Retinal pigment epithelial cell (primary cell): ENCODE data around the gene DNAJC8.

Experiments
- DNase-seq: peaks from one replicate; pipeline ENCODE4 v3.0.0-alpha.2; 2010; ENCODE audit warnings: low read depth
- H3K4me3 ChIP-seq: 2 replicates; pipeline ENCODE4 v1.5.1; 2011; ENCODE audit warnings: mild to moderate bottlenecking, low read length, control low read depth, moderate library complexity
- TF ChIP-seq, protein P1 (sequence below): conservative IDR thresholded peaks from 2 replicates; pipeline ENCODE4 v1.5.1; 2011; ENCODE audit warnings: low read depth, low read length, control low read depth, inconsistent platforms

DNAJC8 gene

DNA sequence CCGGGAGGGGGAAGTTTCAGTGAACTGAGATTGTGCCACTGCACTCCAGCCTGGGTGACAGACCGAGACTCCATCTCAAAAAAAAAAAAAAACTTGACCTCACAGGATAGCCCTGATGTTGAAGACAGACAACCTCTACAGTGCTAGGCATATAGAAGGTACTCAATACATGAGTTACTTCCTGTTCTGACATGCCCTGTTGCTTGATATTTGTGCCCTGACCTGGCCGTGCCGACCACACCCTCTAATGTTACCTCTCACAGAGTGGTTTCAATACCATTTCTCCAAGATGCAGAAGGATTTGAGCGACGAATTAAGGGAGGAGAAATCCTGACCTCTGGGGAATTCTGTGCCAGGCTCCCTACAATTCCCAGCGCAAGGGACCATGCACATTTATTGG is 61.6 kb downstream of the DNAJC8 start:
- TF ChIP-seq, protein P1, sequence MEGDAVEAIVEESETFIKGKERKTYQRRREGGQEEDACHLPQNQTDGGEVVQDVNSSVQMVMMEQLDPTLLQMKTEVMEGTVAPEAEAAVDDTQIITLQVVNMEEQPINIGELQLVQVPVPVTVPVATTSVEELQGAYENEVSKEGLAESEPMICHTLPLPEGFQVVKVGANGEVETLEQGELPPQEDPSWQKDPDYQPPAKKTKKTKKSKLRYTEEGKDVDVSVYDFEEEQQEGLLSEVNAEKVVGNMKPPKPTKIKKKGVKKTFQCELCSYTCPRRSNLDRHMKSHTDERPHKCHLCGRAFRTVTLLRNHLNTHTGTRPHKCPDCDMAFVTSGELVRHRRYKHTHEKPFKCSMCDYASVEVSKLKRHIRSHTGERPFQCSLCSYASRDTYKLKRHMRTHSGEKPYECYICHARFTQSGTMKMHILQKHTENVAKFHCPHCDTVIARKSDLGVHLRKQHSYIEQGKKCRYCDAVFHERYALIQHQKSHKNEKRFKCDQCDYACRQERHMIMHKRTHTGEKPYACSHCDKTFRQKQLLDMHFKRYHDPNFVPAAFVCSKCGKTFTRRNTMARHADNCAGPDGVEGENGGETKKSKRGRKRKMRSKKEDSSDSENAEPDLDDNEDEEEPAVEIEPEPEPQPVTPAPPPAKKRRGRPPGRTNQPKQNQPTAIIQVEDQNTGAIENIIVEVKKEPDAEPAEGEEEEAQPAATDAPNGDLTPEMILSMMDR: no peak
- no peak for DNase-seq
- no peak overlapping the region for H3K4me3 ChIP-seq

DNA sequence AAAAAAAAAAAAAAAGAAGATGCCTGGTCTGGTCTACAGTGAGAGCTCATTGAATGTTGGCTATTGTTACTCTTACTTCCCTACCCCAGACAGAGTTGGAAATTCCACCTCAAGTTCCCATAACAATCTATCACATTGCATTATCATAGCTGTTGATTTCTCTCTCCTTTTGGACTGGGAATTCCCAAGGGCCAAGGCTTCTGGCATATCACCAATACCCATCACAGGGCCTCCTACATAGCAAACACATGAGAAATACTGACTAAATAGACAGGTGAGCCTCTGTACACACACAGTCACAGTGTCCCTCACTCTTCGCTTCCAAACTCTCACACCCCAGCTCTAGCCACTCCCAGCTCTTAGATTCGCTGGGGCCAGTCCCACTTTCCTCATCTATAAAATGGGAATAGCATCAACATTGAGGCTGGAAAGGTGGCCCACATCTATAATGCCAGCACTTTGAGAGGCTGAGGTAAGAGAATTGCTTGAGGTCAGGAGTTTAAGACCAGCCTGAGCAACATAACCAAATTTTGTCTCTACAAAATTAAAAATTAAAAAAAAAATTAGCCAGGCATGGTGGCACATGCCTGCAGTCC is 62.7 kb downstream of the DNAJC8 start:
- no peak for DNase-seq
- TF ChIP-seq, protein P1: no peak
- H3K4me3 ChIP-seq: no peak overlapping the region

DNA sequence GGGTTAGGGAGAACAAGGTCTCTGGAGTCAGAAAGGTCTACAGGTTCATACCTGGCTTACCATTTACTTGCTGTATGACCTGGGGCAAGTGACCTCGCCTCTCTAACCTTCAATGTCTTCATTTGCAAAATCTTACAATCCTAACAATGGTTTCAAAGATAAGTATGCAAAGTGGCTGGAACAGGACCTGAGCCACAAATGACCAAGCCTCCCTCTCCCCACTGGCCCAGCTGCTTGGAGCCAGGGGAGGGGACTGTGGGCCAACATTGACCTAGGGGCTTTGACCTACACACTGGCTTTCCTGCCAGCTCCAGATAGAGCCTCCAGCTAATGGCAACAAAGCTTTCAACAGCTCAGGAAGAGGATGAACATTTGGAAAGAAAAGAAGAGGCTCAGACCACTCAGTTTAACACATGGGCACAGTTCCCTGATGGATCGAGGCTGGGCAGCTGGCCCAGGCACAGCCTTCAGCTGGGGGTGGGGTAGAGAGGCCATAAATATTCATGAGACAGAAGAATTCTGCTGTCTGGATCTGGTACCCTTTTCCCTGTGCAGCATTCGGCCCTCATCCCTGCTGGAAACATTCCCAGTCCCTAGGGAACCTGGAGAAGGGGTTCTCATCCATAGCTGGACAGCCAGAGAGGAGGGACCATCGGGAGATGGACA is 69.2 kb downstream of the DNAJC8 start:
- no peak for DNase-seq
- no peak overlapping the region for H3K4me3 ChIP-seq
- TF ChIP-seq, protein P1: no peak

DNA sequence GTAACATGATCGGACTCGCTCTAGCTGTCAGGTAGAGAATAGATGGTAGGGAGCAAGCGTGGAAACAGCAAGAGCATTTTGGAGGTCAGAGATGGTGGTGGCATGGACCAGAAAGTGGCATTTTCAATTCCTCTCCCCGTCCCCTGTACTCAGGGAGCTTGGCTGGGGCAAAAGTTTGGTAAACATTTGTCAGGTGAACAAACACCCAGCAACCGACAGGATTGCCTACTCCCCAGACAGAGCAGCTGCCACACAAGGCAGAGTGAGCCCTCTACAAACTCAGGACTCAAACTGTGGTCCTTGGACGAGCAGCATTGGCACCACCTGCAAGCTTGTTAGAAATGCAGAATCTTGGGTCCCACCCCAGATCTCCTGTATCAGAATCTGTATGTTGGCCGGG is 70.7 kb downstream of the DNAJC8 start:
- TF ChIP-seq, protein P1: no peak
- no peak overlapping the region for H3K4me3 ChIP-seq
- DNase-seq: no peak

DNA sequence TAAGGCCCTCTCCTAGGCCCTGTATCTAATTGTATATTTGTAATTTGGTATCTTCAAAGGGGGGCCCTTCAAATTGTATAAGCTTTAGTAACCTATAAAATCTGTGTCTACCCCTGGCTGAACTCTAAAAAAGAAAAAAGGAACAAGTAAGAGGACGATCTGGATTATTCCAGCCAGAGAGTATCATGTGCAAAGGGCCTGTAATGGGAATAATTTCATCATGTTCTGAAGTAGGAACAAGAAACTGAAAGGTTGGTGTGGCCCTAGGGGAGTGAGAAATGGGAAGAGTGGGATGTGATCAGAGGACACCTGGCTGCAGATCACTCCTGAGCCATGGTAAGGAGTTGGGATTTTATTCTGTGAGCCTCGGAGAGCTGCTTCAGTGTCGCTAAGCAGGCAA is 71.1 kb downstream of the DNAJC8 start:
- DNase-seq: no peak
- H3K4me3 ChIP-seq: no peak overlapping the region
- TF ChIP-seq, protein P1: no peak

DNA sequence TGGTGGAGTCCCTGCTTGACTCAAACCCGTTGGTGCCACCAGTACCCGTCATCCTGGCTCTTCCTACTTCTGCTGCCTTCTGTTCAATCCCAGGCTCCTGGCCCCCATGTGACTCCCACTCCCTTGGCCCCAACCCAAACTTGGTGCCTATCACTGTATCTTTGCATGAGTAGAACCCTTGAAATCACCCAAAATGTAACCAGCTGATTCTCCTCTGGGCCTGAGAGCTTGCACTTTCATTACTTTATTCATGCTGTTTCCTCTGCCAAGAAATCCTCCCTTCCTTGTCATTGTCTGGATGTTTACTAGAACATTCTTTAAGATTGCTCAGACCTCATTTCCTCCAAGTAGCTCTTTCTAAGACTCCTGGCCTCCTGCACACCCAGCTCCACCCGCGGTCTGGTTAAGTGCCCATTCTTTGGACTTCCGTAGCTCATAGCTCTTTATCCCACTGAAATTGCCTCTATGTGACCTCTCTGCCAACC is 72.0 kb downstream of the DNAJC8 start:
- no peak overlapping the region for H3K4me3 ChIP-seq
- DNase-seq: no peak
- TF ChIP-seq, protein P1: no peak

DNA sequence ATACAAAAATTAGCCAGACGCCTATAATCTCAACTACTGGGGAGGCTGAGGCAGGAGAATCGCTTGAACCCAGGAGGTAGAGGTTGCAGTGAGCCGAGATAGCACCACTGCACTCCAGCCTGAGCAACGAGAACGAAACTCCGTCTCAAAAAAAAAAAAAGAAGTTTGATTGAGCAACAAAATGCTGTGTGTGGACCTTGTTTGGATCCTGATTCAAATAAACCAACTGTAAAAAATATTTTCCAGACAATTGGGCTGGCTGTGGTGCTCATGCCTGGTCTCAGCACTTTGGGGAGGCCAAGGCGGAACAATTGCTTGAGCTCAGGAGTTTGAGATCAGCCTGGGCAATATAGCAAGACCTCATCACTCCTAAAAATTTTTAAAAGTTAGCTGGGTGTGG is 73.1 kb downstream of the DNAJC8 start:
- no peak for DNase-seq
- no peak overlapping the region for H3K4me3 ChIP-seq
- TF ChIP-seq, protein P1: no peak
